GM23338 (cell line): ENCODE results near the gene CXorf65.

Experiments
- EZH2phosphoT487 ChIP-seq: fragments of 200-600 bp; sonication (generic); IDR thresholded peaks from one replicate; pipeline ENCODE4 v1.8.1; 2018; ENCODE audit warnings: antibody characterized with exemption; ENCODE audit not compliant: unreplicated experiment
- POLR2AphosphoS5 ChIP-seq: IDR thresholded peaks from 2 replicates; pipeline ENCODE4 v1.6.1; 2016; ENCODE audit warnings: antibody characterized with exemption, low read depth
- TF ChIP-seq, protein P1 (sequence below), 2 experiments: fragments of 200-600 bp in 1 of 2; sonication (generic) in 1 of 2; conservative IDR thresholded peaks; 2 replicates each; pipeline versions ENCODE4 v1.5.1 to v1.6.1; 2016 to 2017; ENCODE audit warnings: antibody characterized with exemption in 2 of 2, low read depth in 2 of 2, mild to moderate bottlenecking in 2 of 2, moderate library complexity in 1 of 2
- TF ChIP-seq, protein P2 (sequence below): IDR thresholded peaks from 2 replicates; pipeline ENCODE4 v1.6.1; 2016; ENCODE audit warnings: antibody characterized with exemption

GRCh38 chrX:71060127-71060526 lies 46.4 kb downstream of the CXorf65 start:
- TF ChIP-seq EZH2phosphoT487 (no peak), POLR2AphosphoS5 (no peak)
- TF ChIP-seq, protein P1, sequence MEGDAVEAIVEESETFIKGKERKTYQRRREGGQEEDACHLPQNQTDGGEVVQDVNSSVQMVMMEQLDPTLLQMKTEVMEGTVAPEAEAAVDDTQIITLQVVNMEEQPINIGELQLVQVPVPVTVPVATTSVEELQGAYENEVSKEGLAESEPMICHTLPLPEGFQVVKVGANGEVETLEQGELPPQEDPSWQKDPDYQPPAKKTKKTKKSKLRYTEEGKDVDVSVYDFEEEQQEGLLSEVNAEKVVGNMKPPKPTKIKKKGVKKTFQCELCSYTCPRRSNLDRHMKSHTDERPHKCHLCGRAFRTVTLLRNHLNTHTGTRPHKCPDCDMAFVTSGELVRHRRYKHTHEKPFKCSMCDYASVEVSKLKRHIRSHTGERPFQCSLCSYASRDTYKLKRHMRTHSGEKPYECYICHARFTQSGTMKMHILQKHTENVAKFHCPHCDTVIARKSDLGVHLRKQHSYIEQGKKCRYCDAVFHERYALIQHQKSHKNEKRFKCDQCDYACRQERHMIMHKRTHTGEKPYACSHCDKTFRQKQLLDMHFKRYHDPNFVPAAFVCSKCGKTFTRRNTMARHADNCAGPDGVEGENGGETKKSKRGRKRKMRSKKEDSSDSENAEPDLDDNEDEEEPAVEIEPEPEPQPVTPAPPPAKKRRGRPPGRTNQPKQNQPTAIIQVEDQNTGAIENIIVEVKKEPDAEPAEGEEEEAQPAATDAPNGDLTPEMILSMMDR (conservative IDR thresholded peaks at IDR 0.05; ENCODE audit: low read depth in 2 of 2): no peak
- TF ChIP-seq, protein P2, sequence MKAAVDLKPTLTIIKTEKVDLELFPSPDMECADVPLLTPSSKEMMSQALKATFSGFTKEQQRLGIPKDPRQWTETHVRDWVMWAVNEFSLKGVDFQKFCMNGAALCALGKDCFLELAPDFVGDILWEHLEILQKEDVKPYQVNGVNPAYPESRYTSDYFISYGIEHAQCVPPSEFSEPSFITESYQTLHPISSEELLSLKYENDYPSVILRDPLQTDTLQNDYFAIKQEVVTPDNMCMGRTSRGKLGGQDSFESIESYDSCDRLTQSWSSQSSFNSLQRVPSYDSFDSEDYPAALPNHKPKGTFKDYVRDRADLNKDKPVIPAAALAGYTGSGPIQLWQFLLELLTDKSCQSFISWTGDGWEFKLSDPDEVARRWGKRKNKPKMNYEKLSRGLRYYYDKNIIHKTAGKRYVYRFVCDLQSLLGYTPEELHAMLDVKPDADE: no peak
